T-helper 2 cell (primary cell): ENCODE results near the gene METTL1.
A peak's percentile ranks its signal among the peaks of the same experiment; 100 is the strongest.

ENCODE experiments used
- DNase-seq, 5 experiments: peaks; one replicate each; pipeline versions ENCODE4 v3.0.0 to v3.0.0-alpha.2; 2012 to 2022

METTL1 gene

GRCh38 chr12:57752668-57753000 lies 19.3 kb downstream of the METTL1 start:
- no peak for DNase-seq

DNA sequence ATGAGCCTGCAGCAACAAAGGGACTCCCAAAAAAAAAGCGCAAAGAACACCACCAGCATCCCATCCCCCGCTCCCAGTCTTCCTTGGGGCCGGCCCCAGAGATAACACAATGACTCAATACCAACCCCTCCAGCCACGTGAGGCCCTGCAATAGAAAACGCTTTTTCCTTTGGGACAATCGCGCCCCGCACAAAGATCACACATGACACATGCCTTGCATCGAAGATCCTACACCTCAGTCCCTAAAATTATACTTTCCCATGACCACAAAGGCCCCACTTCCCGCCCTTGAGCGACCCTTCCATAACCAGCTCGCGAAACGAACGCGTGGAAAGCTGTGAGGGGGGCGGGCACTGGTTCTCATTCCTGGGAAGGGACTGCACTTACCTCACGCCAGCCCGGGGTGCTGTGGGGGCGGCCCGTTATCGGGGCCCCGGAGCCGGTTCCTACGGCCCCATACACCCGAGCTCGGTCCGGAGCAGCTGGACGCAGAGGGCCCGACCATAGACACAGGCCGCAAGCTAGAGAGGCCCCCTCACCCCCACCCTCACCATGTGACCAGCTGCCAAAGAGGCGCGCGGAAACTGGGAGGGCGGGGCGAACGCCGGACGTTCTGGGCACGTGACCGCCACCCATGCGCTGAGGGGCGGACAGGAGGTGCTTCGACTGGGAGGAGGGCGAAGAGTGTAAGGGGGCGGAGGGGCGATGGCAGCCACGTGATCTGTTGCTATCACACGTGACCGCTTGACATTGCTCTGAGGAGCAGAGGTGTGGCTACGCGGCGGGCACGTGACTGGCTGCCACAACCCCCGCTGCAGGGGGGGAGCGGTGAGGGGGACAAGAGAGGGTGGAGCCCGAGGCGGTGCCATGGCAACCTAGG lies 19.9 kb downstream of the METTL1 start, which contains the start of gene CDK4:
Gene CDK4 (minus strand): TSS at position 523 of the 880 bp plus-strand sequence. CDS start 593 bp downstream, outside the sequence.
- DNase-seq, result peak; percentile 97 to 100 (median 99)

- no peak for DNase-seq
These were observed 20.5 kb downstream of the METTL1 start for GRCh38 chr12:57751432-57751787.

GRCh38 chr12:57750561-57751431 lies 21.1 kb downstream of the METTL1 start:
- DNase-seq, result no peak

GRCh38 chr12:57749061-57749460 lies 22.8 kb downstream of the METTL1 start:
- no peak for DNase-seq

DNA sequence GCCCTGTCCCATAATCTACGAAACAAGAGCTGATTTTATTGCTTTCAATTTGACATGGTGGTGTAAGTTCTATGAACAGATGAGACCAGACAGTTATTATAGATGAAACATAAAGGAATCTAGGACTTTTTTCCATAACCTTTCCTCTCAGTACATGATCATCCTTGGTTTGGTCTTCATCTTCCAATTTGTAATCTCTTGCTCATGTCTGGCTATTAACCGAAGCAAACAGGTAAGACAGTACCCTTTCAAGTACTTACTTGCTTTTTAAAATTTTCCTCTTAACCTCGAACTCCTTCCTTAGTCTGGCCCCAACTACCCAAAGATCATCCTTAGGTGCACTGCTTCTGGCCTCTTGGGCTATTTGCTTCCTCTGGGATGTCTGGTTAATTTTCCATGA lies 25.9 kb downstream of the METTL1 start:
- no peak for DNase-seq

- no peak for DNase-seq
These were observed 26.4 kb downstream of the METTL1 start for GRCh38 chr12:57745485-57745881.

GRCh38 chr12:57744777-57745484 lies 27.0 kb downstream of the METTL1 start, which contains the start of gene TSPAN31:
TSS of gene TSPAN31 (plus strand) at chr12:57745039. CDS start at chr12:57745155, 116 bp downstream.
- DNase-seq, result peak; percentile 79 to 99 (median 92)

DNA sequence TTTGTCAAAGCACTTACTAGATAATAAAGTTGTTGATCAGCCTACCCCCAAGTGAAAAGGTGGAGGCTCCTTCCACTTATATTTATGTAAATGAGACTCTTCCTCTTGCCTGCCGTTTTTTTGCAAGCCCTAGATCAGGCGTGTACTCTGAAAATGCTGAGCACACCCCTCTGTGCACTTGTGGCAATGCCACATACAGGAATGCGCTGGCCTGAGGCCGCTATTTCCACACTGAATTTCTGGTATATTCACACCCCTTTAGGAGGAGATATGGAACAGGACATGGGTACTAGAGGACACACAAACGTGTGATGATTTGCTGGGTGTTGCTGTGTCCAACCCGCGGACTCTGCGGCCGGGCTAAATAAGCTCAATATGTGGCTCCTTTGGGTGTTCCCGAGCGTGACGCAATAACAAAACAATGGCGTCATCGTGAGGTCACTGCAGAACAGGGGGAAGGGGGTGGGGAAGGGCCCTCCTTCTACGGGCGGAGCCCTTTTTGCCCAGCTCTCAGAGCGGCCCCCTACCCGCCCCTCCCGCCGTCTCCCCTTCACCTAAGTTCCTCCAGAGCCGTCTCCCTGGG lies 27.6 kb downstream of the METTL1 start:
- peak in 4 of 5 experiments; percentile 30 to 86 (median 57) for DNase-seq

DNA sequence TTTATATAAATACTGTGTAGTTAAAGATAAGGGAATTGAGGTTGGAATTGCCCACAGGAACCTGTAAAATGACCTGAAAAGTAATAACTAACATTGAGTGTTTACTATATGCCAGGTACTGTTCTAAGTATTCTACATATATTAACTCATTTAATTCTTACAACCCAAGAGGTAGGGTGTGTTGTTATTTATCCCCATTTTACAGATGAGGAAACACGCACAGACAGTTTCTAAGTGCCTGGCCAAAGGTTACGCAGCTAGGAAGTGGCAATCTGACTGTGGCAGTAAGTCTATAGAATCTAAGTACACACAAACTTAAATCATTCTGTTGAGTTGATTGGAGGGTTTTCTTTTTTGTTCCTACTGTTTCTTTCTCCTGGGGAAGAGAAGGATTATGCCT lies 28.1 kb downstream of the METTL1 start:
- DNase-seq, result no peak

DNA sequence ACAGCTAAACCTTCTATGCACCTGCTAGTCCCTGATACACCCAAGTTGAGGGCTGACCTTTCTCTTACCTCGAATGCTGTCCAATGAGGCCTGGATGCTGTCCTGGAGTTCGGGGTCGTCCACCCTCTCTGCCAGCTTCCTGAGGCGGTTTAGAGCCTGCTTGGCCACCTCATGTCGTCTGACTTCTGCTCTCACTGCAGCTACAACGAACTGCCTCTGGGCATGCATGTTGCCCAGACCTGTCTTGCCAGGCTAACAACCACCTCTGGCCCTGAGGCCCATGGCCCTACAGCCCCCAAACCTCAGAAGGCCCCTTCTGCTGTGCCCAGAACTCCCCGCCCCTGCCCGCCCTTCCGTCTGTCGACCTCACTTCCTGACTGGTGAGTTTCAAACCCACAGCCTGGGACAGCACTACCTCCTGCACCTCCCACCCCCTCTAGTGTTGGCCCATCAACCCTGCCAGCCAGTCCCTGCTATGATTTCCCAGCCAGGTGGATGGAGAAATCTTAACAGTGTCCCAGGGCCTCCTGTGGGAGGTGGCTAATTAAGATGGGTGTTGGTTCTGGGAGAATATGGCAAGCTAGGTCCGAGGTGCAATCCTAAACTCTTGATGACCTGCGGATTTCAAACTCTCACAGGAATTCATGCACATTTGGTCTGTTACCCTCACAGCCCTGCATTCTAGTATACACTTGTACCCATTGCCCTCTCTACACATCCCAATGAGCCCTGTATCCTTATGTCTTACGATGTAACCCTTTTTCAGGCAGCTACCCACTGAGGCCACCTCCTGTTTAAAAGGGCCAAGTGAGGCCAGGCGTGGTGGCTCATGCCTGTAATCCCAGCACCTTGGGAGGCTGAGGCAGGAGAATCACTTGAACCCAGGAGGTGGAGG lies 29.8 kb downstream of the METTL1 start:
- peak; percentile 48 to 92 (median 72) for DNase-seq

GRCh38 chr12:57741413-57741789 lies 30.5 kb downstream of the METTL1 start:
- DNase-seq, result no peak

- peak; percentile 36 to 94 (median 78) for DNase-seq
These were observed 31.1 kb downstream of the METTL1 start for GRCh38 chr12:57740656-57741412.

GRCh38 chr12:57739914-57740538 lies 31.9 kb downstream of the METTL1 start:
- DNase-seq, result no peak

DNA sequence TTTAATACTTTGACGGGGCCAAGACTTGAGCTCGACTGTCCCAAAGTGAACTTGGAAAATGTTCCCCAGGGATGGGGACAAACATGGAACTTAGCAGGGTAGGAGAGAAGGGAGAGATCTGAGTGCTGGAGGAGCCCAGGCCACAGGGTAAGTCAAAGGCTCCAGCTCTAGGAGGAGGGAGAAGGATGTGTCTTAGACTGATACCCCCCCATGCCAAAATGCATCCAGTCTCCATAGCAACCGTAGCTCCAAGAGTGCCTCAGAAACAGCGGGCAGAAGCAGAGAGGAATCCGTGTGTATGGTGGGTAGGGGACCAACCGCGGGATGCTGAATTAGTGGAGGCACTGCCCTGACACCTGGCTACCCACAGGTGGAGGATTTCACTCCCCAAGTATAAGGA lies 32.5 kb downstream of the METTL1 start:
- no peak for DNase-seq

- DNase-seq, result no peak
These were observed 33.2 kb downstream of the METTL1 start, which contains the start of gene AGAP2 for GRCh38 chr12:57738661-57739237. TSS of gene AGAP2 (minus strand) at chr12:57738742. CDS start at chr12:57738246, 496 bp downstream.

DNA sequence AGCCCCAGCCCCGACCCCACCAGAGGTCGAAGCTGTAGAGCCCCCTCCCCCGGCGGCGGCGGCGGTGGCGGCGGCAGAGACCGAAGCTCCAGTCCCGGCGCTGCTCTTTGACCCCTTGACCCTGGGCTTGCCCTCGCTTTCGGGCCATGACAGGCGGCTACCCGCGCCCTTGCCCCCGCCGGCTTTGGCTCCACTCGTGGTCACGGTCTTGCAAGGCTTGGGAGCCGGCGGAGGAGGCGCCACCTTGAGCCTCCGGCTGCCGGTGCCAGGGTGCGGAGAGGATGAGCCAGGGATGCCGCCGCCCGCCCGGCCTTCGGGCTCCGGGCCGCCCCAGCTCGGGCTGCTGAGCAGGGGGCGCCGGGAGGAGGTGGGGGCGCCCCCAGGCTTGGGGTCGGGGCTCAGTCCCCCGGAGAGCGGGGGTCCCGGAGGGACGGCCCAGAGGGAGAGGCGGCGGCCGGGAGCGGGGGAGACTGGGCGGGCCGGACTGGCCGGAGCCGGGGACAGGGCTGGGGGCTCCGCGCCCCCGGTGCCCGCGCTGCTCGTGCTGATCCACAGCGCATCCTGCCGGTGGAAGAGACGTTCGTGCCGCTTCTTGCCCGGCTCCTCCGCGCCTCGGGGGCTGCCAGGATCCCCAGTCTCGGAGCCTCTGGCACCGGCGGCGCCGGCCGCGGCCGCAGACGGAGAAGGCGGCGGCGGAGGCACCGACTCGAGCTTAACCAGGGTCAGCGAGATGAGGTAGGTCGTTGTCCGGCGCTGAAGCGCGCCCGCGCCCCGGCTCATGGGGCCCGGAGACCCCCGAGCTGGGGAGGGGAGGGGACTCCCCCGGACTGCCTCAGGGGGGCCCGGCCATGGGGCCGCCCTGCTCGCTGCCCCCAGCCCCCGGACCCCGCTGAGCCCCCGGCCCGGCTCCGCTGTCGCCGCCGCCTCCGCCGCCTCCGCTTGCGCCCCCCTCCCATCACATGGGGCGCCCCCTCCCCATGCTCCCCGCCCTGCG lies 34.1 kb downstream of the METTL1 start:
- DNase-seq, result no peak

DNA sequence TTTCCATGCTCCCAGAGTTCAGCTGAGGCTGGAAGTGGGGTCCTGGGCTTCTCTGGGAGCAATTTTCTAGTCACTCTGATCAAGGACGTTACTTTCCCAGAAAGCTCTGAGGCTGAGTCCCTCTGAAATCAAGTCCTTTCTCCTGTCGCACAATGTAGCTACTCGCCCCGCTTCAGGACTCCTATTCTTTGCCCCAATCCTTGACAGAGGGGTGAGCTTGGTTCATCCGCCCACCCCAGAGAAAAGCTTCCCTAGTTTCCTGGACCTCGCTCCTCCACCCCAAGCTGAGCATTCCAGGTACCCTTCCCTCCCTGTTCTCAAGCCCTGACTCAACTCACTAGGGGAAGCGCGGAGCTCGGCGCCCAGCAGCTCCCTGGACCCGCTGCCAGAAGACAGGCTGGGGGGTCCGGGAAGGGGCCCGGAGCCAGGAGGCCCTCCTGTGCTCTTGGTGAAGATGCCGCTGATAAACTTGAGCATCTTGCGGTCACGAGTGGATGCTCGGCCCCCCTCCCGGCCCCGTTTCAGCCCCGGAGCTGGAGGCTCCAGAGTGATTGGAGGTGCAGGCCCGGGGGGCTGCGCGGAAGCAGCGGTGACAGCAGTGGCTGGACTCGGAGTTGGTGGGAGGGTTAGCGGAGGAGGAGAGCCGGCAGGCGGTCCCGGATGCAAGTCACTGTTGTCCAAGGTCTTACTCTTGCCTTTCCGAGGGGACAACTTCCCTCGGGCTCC lies 35.0 kb downstream of the METTL1 start:
- no peak for DNase-seq
